ENCODE measurements around the gene NR2C2AP.

The NR2C2AP gene

DNA sequence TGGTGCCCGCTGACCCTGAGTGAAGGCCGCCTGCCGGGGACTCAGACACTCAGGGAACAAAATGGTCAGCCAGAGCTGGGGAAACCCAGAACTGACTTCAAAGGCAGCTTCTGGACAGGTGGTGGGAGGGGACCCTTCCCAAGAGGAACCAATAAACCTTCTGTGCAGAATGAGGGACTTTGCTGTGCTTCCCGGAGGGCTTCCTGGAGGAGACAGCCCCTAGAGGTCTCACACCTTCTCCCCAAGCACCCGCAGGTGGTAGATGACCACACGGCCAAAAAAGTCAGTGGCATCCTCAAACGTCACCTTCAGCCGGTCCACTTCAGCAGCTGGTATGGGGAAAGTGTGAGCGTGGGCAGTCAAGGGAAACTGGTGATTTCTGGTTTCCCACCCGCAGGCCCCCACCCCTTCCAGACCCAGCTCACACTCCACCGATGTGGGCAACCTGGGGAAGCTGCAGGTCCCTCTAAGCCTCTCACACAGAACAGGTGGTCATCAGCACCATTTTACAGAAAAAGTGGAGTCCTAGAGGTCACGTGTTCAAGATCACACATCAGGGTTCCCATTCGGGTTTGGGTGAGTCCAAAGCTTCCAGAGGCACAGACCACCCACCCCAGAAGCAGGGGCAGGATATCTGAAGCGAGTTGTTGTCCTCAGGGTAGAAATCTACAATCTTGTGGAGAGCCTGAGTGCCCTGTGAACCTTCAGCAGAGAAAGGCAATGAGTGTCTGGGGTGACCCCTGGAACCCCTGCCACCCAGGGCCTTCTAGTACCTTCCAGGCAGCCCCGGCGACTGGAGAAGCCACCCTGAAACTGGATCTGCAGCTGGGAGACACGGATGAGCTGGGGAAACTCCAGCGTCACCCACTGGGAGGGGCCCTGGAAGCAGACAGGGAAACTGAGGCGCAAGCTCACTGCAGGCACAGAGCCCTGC, 1.2 kb downstream of the NR2C2AP start:
- Histone ChIP-seq H3K9ac (ENCODE audit: low read length) (peak overlapping the region; percentile 79), H3K4me3 (ENCODE audit: low read length) (peak overlapping the region; percentile 80), H3K36me3 (ENCODE audit: control insufficient read depth, low read depth, low read length) (peaks cover 18% of the 10 kb centered on the region)

DNA sequence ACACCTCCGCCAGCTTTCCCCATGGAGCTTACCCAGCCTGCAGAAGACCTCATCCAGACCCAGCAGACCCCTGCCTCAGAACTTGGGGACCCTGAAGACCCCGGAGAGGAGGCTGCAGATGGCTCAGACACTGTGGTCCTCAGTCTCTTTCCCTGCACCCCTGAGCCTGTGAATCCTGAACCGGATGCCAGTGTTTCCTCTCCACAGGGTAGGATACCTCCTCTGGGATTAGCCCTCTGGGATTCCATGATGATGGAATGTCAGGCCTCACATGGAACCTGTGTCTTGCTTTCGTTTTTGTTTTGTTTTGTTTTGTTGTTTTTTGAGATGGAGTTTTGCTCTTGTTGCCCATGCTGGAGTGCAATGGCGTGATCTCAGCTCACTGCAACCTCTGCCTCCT, 9.3 kb downstream of the NR2C2AP start:
- H3K4me3 ChIP-seq (ENCODE audit: low read length), result no peak overlapping the region
- H3K36me3 ChIP-seq (ENCODE audit: control insufficient read depth, low read depth, low read length), result peaks cover 15% of the 10 kb centered on the region
- no peak overlapping the region for H3K27ac ChIP-seq (ENCODE audit: low read length)

More for the DNA sequence above, 1.2 kb downstream of the NR2C2AP start:
- Histone ChIP-seq H3K27me3 (ENCODE audit: control insufficient read depth, insufficient read depth, low read length) (peaks cover 31% of the 10 kb centered on the region), H3K4me1 (ENCODE audit: control insufficient read depth, low read depth, low read length) (peaks cover 7% of the 10 kb centered on the region), H3K9me3 (ENCODE audit: control insufficient read depth, low read depth, low read length) (no peaks in the 10 kb centered on the region), H3K27ac (ENCODE audit: low read length) (no peak overlapping the region)

DNA sequence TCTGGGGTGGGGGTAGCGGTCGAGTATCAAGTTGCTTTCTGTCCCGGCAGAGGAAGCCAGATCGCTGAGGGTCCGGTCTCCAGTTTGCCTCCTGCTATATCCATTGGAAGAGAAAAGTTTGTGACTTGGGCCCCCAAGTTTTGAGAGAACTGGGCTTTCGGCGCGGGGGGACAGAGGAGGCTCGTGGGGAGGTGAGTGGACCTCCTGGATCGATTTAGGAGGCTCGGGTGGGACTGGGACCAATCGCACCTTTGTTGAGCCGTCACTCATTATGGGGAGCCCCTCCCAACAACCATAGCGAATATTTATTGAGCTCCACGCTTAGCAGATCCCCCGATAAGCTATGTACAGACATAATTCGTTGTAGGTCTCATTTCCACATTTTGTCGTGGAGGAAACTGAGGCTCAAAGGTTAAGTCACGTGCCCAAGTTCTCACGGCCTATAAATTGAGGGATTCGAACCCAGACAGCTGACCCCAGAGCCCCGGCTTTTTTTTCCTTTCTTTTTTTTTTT, 10.2 kb downstream of the NR2C2AP start:
- peaks cover 5% of the 10 kb centered on the region for H3K36me3 ChIP-seq (ENCODE audit: control insufficient read depth, low read depth, low read length)
- no peaks in the 10 kb centered on the region for H3K27me3 ChIP-seq (ENCODE audit: control insufficient read depth, insufficient read depth, low read length)
- H3K9me3 ChIP-seq (ENCODE audit: control insufficient read depth, low read depth, low read length), result no peaks in the 10 kb centered on the region
- peak overlapping the region; percentile 98 for H3K4me3 ChIP-seq (ENCODE audit: low read length)
- peak overlapping the region; percentile 9 for H3K27ac ChIP-seq (ENCODE audit: low read length)
- H3K9ac ChIP-seq (ENCODE audit: low read length), result peak overlapping the region; percentile 53
- H3K4me1 ChIP-seq (ENCODE audit: control insufficient read depth, low read depth, low read length), result no peaks in the 10 kb centered on the region

More for the DNA sequence above, 9.3 kb downstream of the NR2C2AP start:
- no peak overlapping the region for H3K9ac ChIP-seq (ENCODE audit: low read length)
- no peaks in the 10 kb centered on the region for H3K4me1 ChIP-seq (ENCODE audit: control insufficient read depth, low read depth, low read length)
- H3K27me3 ChIP-seq (ENCODE audit: control insufficient read depth, insufficient read depth, low read length), result no peaks in the 10 kb centered on the region
- no peaks in the 10 kb centered on the region for H3K9me3 ChIP-seq (ENCODE audit: control insufficient read depth, low read depth, low read length)

DNA sequence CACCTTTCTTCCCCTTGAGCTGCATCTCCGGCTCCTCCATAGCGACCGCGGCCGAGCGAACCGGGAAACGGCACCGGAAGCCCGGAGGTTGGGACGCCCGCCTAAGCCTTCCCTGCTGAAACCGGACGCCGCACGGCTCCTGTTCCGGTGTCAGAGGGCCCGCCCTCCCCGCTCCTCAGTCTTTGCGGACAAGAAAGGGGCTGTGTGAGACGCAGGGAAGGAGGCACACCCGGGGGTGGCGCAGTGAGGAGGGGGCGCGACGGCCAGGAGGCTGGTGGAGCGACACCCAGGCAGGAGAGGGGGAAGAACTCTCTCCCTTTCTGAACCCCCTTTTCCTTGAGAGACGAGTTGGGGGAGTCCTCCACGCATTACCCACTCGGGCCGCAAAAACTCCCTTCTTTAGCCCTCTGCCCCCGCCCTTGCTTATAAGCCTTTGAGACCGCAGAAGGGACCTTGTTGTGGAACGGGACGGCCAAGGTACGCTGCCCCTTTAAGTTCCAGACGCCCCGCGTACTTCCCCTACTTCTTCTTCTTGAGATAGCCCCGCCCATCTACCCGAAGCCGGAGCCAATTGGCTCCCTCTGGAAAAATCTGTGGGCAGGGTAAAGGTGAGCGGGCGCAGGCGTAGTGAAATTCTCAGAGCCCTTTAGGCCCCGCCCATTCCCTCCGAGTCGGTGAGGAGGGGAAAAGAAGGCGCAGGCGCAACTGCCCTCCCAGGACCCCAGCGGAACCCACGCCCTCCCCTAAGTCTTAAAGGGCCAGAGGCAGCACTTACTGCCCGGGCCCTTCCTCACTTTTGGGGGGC, 10.9 kb downstream of the NR2C2AP start, which contains the start of the genes BORCS8 and RFXANK:
TSS of gene BORCS8 (minus strand) at position 75 of the 805 bp plus-strand sequence. CDS start at position 40, 35 bp downstream.
TSS of gene RFXANK (plus strand) at position 181 of the 805 bp plus-strand sequence. CDS start 1,689 bp downstream, outside the sequence.
- H3K9ac ChIP-seq (ENCODE audit: low read length), result peak within 1 kb of the TSS; percentile 78
- H3K36me3 ChIP-seq (ENCODE audit: control insufficient read depth, low read depth, low read length), result peaks cover 3% of the 10 kb centered on the region
- peak within 1 kb of the TSS; percentile 93 for H3K27ac ChIP-seq (ENCODE audit: low read length)
- no peaks in the 10 kb centered on the region for H3K4me1 ChIP-seq (ENCODE audit: control insufficient read depth, low read depth, low read length)
- peak within 1 kb of the TSS; percentile 98 for H3K4me3 ChIP-seq (ENCODE audit: low read length)
- no peaks in the 10 kb centered on the region for H3K27me3 ChIP-seq (ENCODE audit: control insufficient read depth, insufficient read depth, low read length)
- no peaks in the 10 kb centered on the region for H3K9me3 ChIP-seq (ENCODE audit: control insufficient read depth, low read depth, low read length)

DNA sequence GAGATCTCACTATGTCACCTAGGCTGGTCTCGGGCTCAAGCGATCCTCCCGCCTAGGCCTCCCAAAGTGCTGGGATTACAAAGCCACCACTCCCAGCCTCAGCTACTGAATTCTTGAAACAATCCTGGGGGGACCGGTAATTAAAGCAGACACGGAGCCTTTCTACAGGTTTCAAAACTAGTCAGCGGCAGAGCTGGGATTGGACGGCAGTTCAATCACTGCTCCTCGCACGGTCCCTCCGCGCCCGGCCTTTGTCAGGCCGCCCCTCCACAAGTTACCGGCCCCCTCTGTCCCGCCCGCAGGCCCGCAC, 11.5 kb downstream of the NR2C2AP start:
- peak overlapping the region; percentile 98 for H3K4me3 ChIP-seq (ENCODE audit: low read length)
- H3K9ac ChIP-seq (ENCODE audit: low read length), result peak overlapping the region; percentile 78
- H3K4me1 ChIP-seq (ENCODE audit: control insufficient read depth, low read depth, low read length), result no peaks in the 10 kb centered on the region
- H3K9me3 ChIP-seq (ENCODE audit: control insufficient read depth, low read depth, low read length), result no peaks in the 10 kb centered on the region
- H3K36me3 ChIP-seq (ENCODE audit: control insufficient read depth, low read depth, low read length), result no peaks in the 10 kb centered on the region
- no peaks in the 10 kb centered on the region for H3K27me3 ChIP-seq (ENCODE audit: control insufficient read depth, insufficient read depth, low read length)
- peak overlapping the region; percentile 51 for H3K27ac ChIP-seq (ENCODE audit: low read length)

DNA sequence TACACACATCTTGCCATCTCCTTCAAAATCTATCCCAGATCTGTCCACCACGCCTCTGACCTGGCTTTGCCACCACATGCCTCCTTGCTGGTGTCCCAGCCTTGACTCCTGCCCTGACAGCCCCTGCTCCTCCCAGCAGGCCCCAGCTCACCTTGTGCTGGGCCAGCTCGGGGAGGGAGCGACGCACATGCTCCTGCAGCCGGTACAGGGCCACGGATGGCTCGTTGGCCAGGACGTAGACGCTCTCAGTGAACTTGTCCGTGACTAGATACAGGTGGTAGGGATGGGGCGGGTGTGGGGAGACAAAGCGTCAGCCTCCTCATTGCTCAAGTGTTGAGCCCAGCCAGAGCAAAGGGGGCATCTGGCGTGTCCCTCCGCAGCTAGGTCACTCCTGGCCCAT, 16.5 kb downstream of the NR2C2AP start:
- no peak overlapping the region for H3K27ac ChIP-seq (ENCODE audit: low read length)
- no peaks in the 10 kb centered on the region for H3K27me3 ChIP-seq (ENCODE audit: control insufficient read depth, insufficient read depth, low read length)
- no peak overlapping the region for H3K9ac ChIP-seq (ENCODE audit: low read length)
- no peaks in the 10 kb centered on the region for H3K9me3 ChIP-seq (ENCODE audit: control insufficient read depth, low read depth, low read length)
- H3K4me1 ChIP-seq (ENCODE audit: control insufficient read depth, low read depth, low read length), result no peaks in the 10 kb centered on the region
- H3K4me3 ChIP-seq (ENCODE audit: low read length), result no peak overlapping the region
- H3K36me3 ChIP-seq (ENCODE audit: control insufficient read depth, low read depth, low read length), result peaks cover 5% of the 10 kb centered on the region

DNA sequence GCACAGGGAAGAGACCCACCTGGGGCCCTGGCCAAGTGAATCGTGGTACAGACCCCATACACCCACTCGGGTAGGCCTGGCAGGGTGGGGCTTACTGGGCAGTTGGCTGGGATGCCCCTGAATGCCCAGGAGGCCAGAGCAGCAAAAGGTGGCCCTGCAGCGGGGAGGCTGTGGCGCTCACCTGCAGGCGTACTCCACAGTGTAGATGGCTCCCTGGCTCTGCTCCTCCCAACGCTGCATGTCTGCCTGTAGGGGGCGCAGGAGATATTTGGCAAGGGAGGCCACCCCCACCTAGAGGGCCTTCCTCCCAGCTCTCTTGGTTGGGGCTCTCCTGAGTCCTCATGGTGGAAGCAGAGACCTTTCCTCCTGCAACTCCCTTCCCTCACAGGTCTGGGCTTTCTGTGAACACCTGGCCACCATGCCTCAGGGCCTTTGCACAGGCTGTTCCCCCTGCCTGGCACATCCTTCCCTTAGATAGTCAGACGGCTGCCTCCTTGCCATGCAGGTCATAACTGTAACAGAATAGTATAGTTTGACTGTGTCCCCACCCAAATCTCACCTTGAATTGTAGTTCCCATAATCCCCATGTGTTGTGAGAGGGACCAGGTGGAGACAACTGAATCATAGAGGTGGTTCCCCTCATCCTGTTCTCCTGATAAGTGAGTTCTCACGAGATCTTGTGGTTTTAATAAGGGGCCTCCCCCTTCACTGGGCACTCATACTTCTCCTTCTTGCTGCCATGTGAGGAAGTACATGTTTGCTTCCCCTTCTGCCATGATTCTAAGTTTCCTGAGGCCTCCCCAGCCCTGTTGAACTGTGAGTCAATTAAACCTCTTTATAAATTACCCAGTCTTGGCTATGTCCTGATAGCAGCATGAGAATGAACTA, 17.1 kb downstream of the NR2C2AP start:
- no peaks in the 10 kb centered on the region for H3K4me1 ChIP-seq (ENCODE audit: control insufficient read depth, low read depth, low read length)
- H3K9ac ChIP-seq (ENCODE audit: low read length), result no peak overlapping the region
- H3K36me3 ChIP-seq (ENCODE audit: control insufficient read depth, low read depth, low read length), result peaks cover 8% of the 10 kb centered on the region
- H3K4me3 ChIP-seq (ENCODE audit: low read length), result no peak overlapping the region
- H3K27ac ChIP-seq (ENCODE audit: low read length), result no peak overlapping the region
- H3K9me3 ChIP-seq (ENCODE audit: control insufficient read depth, low read depth, low read length), result no peaks in the 10 kb centered on the region
- no peaks in the 10 kb centered on the region for H3K27me3 ChIP-seq (ENCODE audit: control insufficient read depth, insufficient read depth, low read length)

DNA sequence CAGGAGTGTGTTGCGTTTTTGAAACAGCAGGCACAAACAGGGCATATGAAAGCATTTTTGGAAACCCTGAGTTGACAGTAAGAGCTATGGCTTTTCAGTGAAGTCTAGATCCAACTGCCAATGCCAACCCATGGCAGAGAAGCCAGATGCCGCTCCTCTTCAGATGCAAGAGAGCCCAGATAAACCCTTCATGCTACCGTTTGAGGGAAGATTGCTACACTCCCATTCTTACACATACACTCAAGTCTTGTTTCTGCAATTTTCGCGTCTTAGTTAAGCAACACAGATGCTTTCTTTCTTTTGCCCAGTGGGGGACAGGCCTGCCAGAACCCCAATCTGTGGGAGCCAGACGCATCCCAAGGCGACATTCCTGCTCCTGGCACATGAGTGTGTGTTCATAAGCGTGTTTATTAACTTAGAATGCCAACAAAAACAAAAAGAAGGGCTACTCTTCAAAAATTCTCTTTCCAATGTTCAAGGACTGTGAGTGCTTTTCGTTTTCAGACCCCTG, 21.7 kb downstream of the NR2C2AP start:
- no peaks in the 10 kb centered on the region for H3K27me3 ChIP-seq (ENCODE audit: control insufficient read depth, insufficient read depth, low read length)
- no peaks in the 10 kb centered on the region for H3K4me1 ChIP-seq (ENCODE audit: control insufficient read depth, low read depth, low read length)
- H3K9ac ChIP-seq (ENCODE audit: low read length), result no peak overlapping the region
- H3K27ac ChIP-seq (ENCODE audit: low read length), result no peak overlapping the region
- no peaks in the 10 kb centered on the region for H3K9me3 ChIP-seq (ENCODE audit: control insufficient read depth, low read depth, low read length)
- H3K36me3 ChIP-seq (ENCODE audit: control insufficient read depth, low read depth, low read length), result peaks cover 8% of the 10 kb centered on the region
- no peak overlapping the region for H3K4me3 ChIP-seq (ENCODE audit: low read length)

DNA sequence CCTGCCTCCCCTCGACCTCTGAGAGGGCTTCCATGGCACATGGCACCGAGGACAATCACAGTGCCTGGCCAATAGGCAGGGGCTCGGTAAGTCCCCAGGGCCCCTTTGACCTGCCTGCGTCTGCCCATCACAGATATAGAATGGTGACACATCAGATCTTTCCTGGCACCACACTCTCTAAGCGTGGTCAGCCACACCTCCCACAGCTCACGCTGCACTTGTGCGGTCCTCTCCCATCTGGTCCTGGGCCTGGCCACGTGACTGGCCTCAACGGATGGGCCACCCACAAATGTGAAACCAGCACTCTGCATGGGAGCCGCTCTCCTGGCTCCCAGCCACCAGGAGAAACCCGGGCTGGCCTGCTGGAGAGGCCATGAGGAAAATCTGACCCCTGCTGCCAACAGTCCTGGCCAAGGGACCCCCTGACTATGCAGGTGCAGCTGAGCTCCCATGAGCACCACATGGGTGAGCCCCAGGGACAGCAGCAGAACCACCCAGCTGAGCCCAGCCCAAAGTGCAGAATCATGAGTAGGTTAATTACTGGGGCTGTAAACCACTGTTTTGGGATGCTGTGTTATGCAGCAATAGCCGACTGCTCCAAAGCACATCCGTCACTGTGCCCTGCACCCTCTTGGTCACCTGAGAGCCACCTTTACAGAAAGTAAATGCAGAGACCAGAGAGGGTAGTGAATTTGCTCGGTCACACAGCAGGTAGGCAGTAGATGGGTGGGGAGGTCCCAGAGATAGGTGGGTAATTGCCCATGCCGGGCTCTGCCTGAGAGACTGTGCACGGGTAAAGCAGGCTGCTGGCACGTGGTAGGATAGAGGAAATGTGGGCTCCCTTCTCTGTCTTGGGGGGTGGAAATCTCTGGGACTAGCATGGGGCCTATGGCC, 23.4 kb downstream of the NR2C2AP start:
- Histone ChIP-seq H3K36me3 (ENCODE audit: control insufficient read depth, low read depth, low read length) (peaks cover 8% of the 10 kb centered on the region), H3K9ac (ENCODE audit: low read length) (no peak overlapping the region), H3K4me1 (ENCODE audit: control insufficient read depth, low read depth, low read length) (no peaks in the 10 kb centered on the region), H3K4me3 (ENCODE audit: low read length) (no peak overlapping the region), H3K27ac (ENCODE audit: low read length) (no peak overlapping the region), H3K27me3 (ENCODE audit: control insufficient read depth, insufficient read depth, low read length) (no peaks in the 10 kb centered on the region), H3K9me3 (ENCODE audit: control insufficient read depth, low read depth, low read length) (no peaks in the 10 kb centered on the region)

DNA sequence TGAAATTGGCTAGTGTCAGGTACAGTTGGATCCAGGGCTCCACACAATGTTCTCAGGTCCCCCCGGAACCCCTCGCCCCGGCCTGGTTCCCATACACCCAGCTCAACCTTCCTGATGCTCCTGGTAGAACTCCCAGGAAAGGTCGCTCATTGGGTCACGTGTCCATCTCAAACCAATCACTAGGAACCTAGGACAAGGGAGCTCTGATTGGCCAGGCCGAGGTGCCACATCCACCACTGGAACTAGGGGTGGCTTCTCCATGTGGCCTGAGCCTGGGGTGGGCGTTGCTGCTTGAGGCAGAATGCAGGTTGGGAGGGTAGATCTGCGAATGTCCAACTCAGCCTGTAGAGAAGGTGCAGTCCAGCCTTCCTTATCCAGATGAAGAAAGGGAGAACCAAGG, 26.3 kb downstream of the NR2C2AP start:
- Histone ChIP-seq H3K9me3 (ENCODE audit: control insufficient read depth, low read depth, low read length) (no peaks in the 10 kb centered on the region), H3K4me3 (ENCODE audit: low read length) (no peak overlapping the region), H3K27ac (ENCODE audit: low read length) (no peak overlapping the region), H3K27me3 (ENCODE audit: control insufficient read depth, insufficient read depth, low read length) (no peaks in the 10 kb centered on the region), H3K9ac (ENCODE audit: low read length) (no peak overlapping the region), H3K36me3 (ENCODE audit: control insufficient read depth, low read depth, low read length) (peaks cover 3% of the 10 kb centered on the region), H3K4me1 (ENCODE audit: control insufficient read depth, low read depth, low read length) (no peaks in the 10 kb centered on the region)
